Astrocyte (in vitro differentiated cells and primary cell): Measurements from ENCODE around the gene ZNF467.

Source experiments
- EZH2 ChIP-seq: IDR thresholded peaks from 2 replicates; pipeline ENCODE4 v1.6.1; 2012; ENCODE audit warnings: mild to moderate bottlenecking, low read length, inconsistent platforms; ENCODE audit not compliant: insufficient read depth
- TF ChIP-seq, protein P1 (sequence below): IDR thresholded peaks from 2 replicates; pipeline ENCODE4 v1.5.1; 2011; ENCODE audit warnings: low read depth, mild to moderate bottlenecking, inconsistent platforms, low read length, moderate library complexity; ENCODE audit not compliant: insufficient read depth

DNA sequence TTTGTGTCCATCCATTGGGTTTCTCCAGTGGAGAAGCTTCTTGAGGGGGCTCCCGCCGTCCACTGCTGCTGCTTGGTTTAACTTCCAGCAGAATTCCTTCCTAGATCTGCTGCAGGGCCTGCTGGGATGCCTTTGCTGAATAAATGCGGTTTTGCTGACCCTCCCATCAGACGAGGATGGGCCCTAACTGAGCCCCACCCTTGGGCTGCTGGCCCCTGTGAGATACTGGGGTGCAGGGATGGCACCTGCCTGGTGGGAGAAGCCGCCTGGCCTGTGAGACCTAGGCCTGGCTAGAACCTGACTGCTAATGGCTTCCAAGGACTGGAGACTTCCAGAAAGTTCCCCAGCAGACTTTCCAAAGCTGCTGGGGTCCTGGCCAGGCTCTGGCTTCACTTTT lies 43.8 kb downstream of the ZNF467 start:
- TF ChIP-seq, protein P1, sequence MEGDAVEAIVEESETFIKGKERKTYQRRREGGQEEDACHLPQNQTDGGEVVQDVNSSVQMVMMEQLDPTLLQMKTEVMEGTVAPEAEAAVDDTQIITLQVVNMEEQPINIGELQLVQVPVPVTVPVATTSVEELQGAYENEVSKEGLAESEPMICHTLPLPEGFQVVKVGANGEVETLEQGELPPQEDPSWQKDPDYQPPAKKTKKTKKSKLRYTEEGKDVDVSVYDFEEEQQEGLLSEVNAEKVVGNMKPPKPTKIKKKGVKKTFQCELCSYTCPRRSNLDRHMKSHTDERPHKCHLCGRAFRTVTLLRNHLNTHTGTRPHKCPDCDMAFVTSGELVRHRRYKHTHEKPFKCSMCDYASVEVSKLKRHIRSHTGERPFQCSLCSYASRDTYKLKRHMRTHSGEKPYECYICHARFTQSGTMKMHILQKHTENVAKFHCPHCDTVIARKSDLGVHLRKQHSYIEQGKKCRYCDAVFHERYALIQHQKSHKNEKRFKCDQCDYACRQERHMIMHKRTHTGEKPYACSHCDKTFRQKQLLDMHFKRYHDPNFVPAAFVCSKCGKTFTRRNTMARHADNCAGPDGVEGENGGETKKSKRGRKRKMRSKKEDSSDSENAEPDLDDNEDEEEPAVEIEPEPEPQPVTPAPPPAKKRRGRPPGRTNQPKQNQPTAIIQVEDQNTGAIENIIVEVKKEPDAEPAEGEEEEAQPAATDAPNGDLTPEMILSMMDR, result no peak
- no peak for TF ChIP-seq EZH2
